DND-41 (cell line): ENCODE results near the gene PCMTD2.

ENCODE experiments used
- EZH2 ChIP-seq: IDR thresholded peaks from 3 replicates; pipeline ENCODE4 v1.6.1; 2012; ENCODE audit warnings: borderline replicate concordance, low read depth, mild to moderate bottlenecking, moderate library complexity, low read length, inconsistent platforms; ENCODE audit not compliant: severe bottlenecking
- TF ChIP-seq, protein P1 (sequence below): IDR thresholded peaks from 2 replicates; pipeline ENCODE4 v1.5.1; 2012; ENCODE audit warnings: borderline replicate concordance, low read length, moderate library complexity, mild to moderate bottlenecking; ENCODE audit not compliant: poor library complexity, severe bottlenecking; ENCODE audit errors: extremely low read depth

GRCh38 chr20:64254156-64254555 lies 1.4 kb upstream of the PCMTD2 start:
- TF ChIP-seq, protein P1, sequence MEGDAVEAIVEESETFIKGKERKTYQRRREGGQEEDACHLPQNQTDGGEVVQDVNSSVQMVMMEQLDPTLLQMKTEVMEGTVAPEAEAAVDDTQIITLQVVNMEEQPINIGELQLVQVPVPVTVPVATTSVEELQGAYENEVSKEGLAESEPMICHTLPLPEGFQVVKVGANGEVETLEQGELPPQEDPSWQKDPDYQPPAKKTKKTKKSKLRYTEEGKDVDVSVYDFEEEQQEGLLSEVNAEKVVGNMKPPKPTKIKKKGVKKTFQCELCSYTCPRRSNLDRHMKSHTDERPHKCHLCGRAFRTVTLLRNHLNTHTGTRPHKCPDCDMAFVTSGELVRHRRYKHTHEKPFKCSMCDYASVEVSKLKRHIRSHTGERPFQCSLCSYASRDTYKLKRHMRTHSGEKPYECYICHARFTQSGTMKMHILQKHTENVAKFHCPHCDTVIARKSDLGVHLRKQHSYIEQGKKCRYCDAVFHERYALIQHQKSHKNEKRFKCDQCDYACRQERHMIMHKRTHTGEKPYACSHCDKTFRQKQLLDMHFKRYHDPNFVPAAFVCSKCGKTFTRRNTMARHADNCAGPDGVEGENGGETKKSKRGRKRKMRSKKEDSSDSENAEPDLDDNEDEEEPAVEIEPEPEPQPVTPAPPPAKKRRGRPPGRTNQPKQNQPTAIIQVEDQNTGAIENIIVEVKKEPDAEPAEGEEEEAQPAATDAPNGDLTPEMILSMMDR = no peak
- TF ChIP-seq EZH2 = no peak
